K562 (cell line): ENCODE results near the gene C3. TPM values are rescaled to one million over a fixed set of nuclear protein-coding genes. Genes with fewer than 3 reads are reported as not detected.

Experiments
- ARHGAP35 ChIP-seq: fragments of 450-650 bp; IDR thresholded peaks from 2 replicates; pipeline ENCODE4 v1.6.1; 2018; ENCODE audit not compliant: partially characterized antibody
- ATF7 ChIP-seq: fragments of 450-650 bp; IDR thresholded peaks from 2 replicates; pipeline ENCODE4 v1.7.1; 2014; ENCODE audit warnings: mild to moderate bottlenecking, moderate library complexity
- CAMTA2 ChIP-seq: fragments of 250-450 bp; sonication (Bioruptor Pico); conservative IDR thresholded peaks from 2 replicates; pipeline ENCODE4 v1.5.1; 2022
- CHAMP1 ChIP-seq: fragments of 450-650 bp; IDR thresholded peaks from 2 replicates; pipeline ENCODE4 v1.6.1; 2016; ENCODE audit warnings: mild to moderate bottlenecking
- CREM ChIP-seq: IDR thresholded peaks from 2 replicates; pipeline ENCODE4 v1.6.1; 2014; ENCODE audit warnings: antibody characterized with exemption, low read depth
- ETV6 ChIP-seq, 3 experiments: fragments of 150-350 bp in 1 of 3; sonication (generic) in 1 of 3; formaldehyde crosslinking in 1 of 3; IDR thresholded peaks; 2 replicates each; pipeline versions ENCODE4 v1.6.1 to v1.8.0; 2014 to 2022; ENCODE audit warnings: borderline replicate concordance in 2 of 3, low read depth in 2 of 3, antibody characterized with exemption in 1 of 3, low read length in 1 of 3, mild to moderate bottlenecking in 1 of 3, missing genetic modification reagents in 1 of 3
- FOSL1 ChIP-seq: fragments of 200-800 bp; sonication (Bioruptor generic); conservative IDR thresholded peaks from 2 replicates; pipeline ENCODE4 v1.6.1; 2016; ENCODE audit warnings: missing genetic modification characterization, missing compliant biosample characterization
- FOXM1 ChIP-seq, 2 experiments: fragments of 450-650 bp in 1 of 2; sonication (generic) in 1 of 2; formaldehyde crosslinking in 1 of 2; IDR thresholded peaks; 2 replicates each; pipeline versions ENCODE4 v1.6.1 to v1.9.0; 2017 to 2022; ENCODE audit warnings: low read depth in 2 of 2, mild to moderate bottlenecking in 2 of 2, missing genetic modification reagents in 1 of 2, moderate library complexity in 1 of 2
- MAFF ChIP-seq: IDR thresholded peaks from 2 replicates; pipeline ENCODE4 v1.6.1; 2012; ENCODE audit warnings: low read length, improper control_type of control experiment
- NCOA2 ChIP-seq, 2 experiments: fragments of 450-650 bp; IDR thresholded peaks; 2 replicates each; pipeline ENCODE4 v1.6.1; 2018; ENCODE audit warnings: mild to moderate bottlenecking in 2 of 2, moderate library complexity in 1 of 2; ENCODE audit not compliant: partially characterized antibody in 2 of 2
- NFIC ChIP-seq: fragments of 450-650 bp; IDR thresholded peaks from 2 replicates; pipeline ENCODE4 v1.6.1; 2017; ENCODE audit warnings: mild to moderate bottlenecking, inconsistent platforms
- PML ChIP-seq: IDR thresholded peaks from 2 replicates; pipeline ENCODE4 v1.6.1; 2012; ENCODE audit warnings: low read length, inconsistent platforms
- SMARCA4 ChIP-seq: fragments of 450-650 bp; IDR thresholded peaks from 2 replicates; pipeline ENCODE4 v1.6.1; 2016
- SRSF9 ChIP-seq: fragments of 200-400 bp; formaldehyde crosslinking; IDR thresholded peaks from 2 replicates; pipeline ENCODE4 v1.6.1; 2017; ENCODE audit warnings: low read depth, low read length, borderline replicate concordance
- TEAD4 ChIP-seq, 2 experiments: sonication (generic) in 1 of 2; formaldehyde crosslinking in 1 of 2; IDR thresholded peaks; 2 replicates each; pipeline versions ENCODE4 v1.6.1 to v1.8.0; 2012 to 2022; ENCODE audit warnings: borderline replicate concordance in 1 of 2, inconsistent platforms in 1 of 2, low read length in 1 of 2, mild to moderate bottlenecking in 1 of 2, missing genetic modification reagents in 1 of 2
- XRCC3 ChIP-seq: fragments of 450-650 bp; IDR thresholded peaks from 2 replicates; pipeline ENCODE4 v1.6.1; 2017; ENCODE audit warnings: mild to moderate bottlenecking, moderate library complexity
- ZKSCAN3 ChIP-seq: fragments of 250-450 bp; sonication (Bioruptor Pico); IDR thresholded peaks from 2 replicates; pipeline ENCODE4 v1.4.0; 2020
- ZNF253 ChIP-seq: fragments of 250-450 bp; sonication (Bioruptor Pico); conservative IDR thresholded peaks from 2 replicates; pipeline ENCODE4 v1.6.1; 2021; ENCODE audit warnings: mild to moderate bottlenecking
- ZNF280B ChIP-seq: fragments of 250-450 bp; sonication (Bioruptor Pico); IDR thresholded peaks from 2 replicates; pipeline ENCODE4 v1.5.1; 2021; ENCODE audit warnings: mild to moderate bottlenecking
- ZNF316 ChIP-seq: fragments of 450-650 bp; IDR thresholded peaks from 2 replicates; pipeline ENCODE4 v1.6.1; 2016
- ZNF431 ChIP-seq: sonication (generic); formaldehyde crosslinking; IDR thresholded peaks from 2 replicates; pipeline ENCODE4 v1.8.0; 2022; ENCODE audit warnings: mild to moderate bottlenecking, missing genetic modification reagents
- ZNF436 ChIP-seq: fragments of 250-450, 450-650 bp; sonication (Bioruptor Pico); formaldehyde crosslinking; IDR thresholded peaks from 2 replicates; pipeline ENCODE4 v1.7.0; 2020; ENCODE audit warnings: mild to moderate bottlenecking
- ZNF79 ChIP-seq: fragments of 250-450 bp; sonication (Bioruptor Pico); IDR thresholded peaks from 2 replicates; pipeline ENCODE4 v1.4.0; 2020; ENCODE audit warnings: low read depth, mild to moderate bottlenecking, moderate library complexity
- ZSCAN29 ChIP-seq: fragments of 450-650 bp; IDR thresholded peaks from 2 replicates; pipeline ENCODE4 v1.6.1; 2017
- polyA plus RNA-seq, 8 experiments: library from polyadenylated mRNA; depleted of rRNA in 4 of 8; stranded (reverse) in 5 of 8; unstranded in 3 of 8; fragments of >200 nt; fragmentation: Nextera tagmentation in 2 of 8; fragmentation: Illumina TruSeq in 1 of 8; extraction: Ambion mirVana in 2 of 8; extraction: Trizol in 1 of 8; gene quantifications; 2 replicates each; pipeline versions ENCODE4 v1.2.1 to v1.2.3, GENCODE V29; 2011 to 2014; ENCODE audit warnings: inconsistent platforms in 1 of 8, missing spikeins in 1 of 8
- total RNA-seq, 7 experiments: library from RNA; depleted of rRNA in 6 of 7; stranded (reverse); fragments of >200 nt in 6 of 7; fragmentation: Illumina TruSeq in 2 of 7; extraction: Trizol in 2 of 7; gene quantifications; 2 replicates each; pipeline versions ENCODE4 v1.2.1 to v1.2.3, GENCODE V29; 2011 to 2021; ENCODE audit warnings: low replicate concordance in 1 of 7
- TF ChIP-seq, protein P1 (sequence below), 2 experiments: IDR thresholded peaks; 2 replicates each; pipeline ENCODE4 v1.6.1; 2012; ENCODE audit warnings: improper control_type of control experiment in 2 of 2, low read depth in 2 of 2, low read length in 2 of 2, borderline replicate concordance in 1 of 2

The C3 gene
- total and polyA plus RNA-seq, 9 of the 15 experiments (the other 6 are each of a cell fraction or from before 2014, with no cell fraction given) = 0.59 to 10.6 (median 2.2) TPM

GRCh38 chr19:6682607-6683128, 37.8 kb downstream of the C3 start (continued):
- TF ChIP-seq CHAMP1 (peak; percentile 81), MAFF (peak; percentile 80), FOXM1 (IDR thresholded peaks at IDR 0.05; ENCODE audit: low read depth) (peak; percentile 83), FOXM1 (CRISPR knock-in tag; IDR thresholded peaks at IDR 0.05; ENCODE audit: low read depth) (no peak), CAMTA2 (no peak), ZSCAN29 (no peak), XRCC3 (no peak), PML (peak; percentile 79), TEAD4 (IDR thresholded peaks at IDR 0.05; ENCODE audit: low read length) (peak; percentile 94), TEAD4 (CRISPR knock-in tag; IDR thresholded peaks at IDR 0.05; ENCODE audit: borderline replicate concordance) (no peak), CREM (0 out of 2 replicates have a peak, but pooled peaks have one; percentile 30), ARHGAP35 (no peak), NCOA2 (IDR thresholded peaks at IDR 0.05; ENCODE audit: partially characterized antibody in 2 of 2) (peak in 1 of 2 experiments; percentile 49), ETV6 (IDR thresholded peaks at IDR 0.05; ENCODE audit: borderline replicate concordance in 1 of 2, low read depth in 2 of 2, low read length in 1 of 2) (no peak), ETV6 (CRISPR knock-in tag; IDR thresholded peaks at IDR 0.05; ENCODE audit: borderline replicate concordance) (no peak), ATF7 (peak; percentile 25; the same call in 1 of the 2 replicates), SMARCA4 (peak; percentile 88), ZNF431 (CRISPR knock-in tag) (peak; percentile 51; the same call in 1 of the 2 replicates), ZNF436 (no peak), ZNF79 (CRISPR knock-in tag) (no peak), SRSF9 (no peak), ZNF280B (CRISPR knock-in tag) (no peak), ZNF316 (peak; percentile 88), ZKSCAN3 (CRISPR knock-in tag) (no peak), FOSL1 (no peak), NFIC (peak; percentile 90), ZNF253 (CRISPR knock-in tag) (no peak)
- TF ChIP-seq, protein P1, sequence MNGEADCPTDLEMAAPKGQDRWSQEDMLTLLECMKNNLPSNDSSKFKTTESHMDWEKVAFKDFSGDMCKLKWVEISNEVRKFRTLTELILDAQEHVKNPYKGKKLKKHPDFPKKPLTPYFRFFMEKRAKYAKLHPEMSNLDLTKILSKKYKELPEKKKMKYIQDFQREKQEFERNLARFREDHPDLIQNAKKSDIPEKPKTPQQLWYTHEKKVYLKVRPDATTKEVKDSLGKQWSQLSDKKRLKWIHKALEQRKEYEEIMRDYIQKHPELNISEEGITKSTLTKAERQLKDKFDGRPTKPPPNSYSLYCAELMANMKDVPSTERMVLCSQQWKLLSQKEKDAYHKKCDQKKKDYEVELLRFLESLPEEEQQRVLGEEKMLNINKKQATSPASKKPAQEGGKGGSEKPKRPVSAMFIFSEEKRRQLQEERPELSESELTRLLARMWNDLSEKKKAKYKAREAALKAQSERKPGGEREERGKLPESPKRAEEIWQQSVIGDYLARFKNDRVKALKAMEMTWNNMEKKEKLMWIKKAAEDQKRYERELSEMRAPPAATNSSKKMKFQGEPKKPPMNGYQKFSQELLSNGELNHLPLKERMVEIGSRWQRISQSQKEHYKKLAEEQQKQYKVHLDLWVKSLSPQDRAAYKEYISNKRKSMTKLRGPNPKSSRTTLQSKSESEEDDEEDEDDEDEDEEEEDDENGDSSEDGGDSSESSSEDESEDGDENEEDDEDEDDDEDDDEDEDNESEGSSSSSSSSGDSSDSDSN (IDR thresholded peaks at IDR 0.05; ENCODE audit: borderline replicate concordance in 1 of 2, low read depth in 2 of 2, low read length in 2 of 2) = no peak
